Measurements from ENCODE around the gene PLEK. TPM values are rescaled to one million over a fixed set of nuclear protein-coding genes. Genes with fewer than 3 reads are reported as not detected.
"Not testable (repeated sequence)": the region's sequence is repeated elsewhere in the genome, so short reads cannot be mapped to it uniquely, and the experiment has no call there.

Gene PLEK
- total RNA-seq, 1 experiment from 2014 or later, result not detected

- no TSS peak for BruUV-seq (replicated peaks)
- no peak overlapping the region for H3K27ac ChIP-seq
- no peaks in the 10 kb centered on the region for H3K36me3 ChIP-seq (ENCODE audit: low read depth)
- TF ChIP-seq EZH2 (IDR thresholded peaks at IDR 0.05; ENCODE audit: low read depth), result no peak
- no peak for TF ChIP-seq CTCF (conservative IDR thresholded peaks at IDR 0.05)
- peaks cover 3% of the 10 kb centered on the region; the same call in 1 of the 2 replicates for H3K9me3 ChIP-seq (ENCODE audit: insufficient read depth, low read depth)
- no peaks in the 10 kb centered on the region for H3K79me2 ChIP-seq (ENCODE audit: low read depth)
- CTCF ChIA-PET, result no interaction called here
- POLR2A ChIA-PET (ENCODE audit: unreplicated experiment), result no interaction called here
- H3F3A ChIP-seq (ENCODE audit: insufficient read depth, low read depth), result no peaks in the 10 kb centered on the region
- H3K27me3 ChIP-seq (ENCODE audit: insufficient read depth, low read depth), result peaks cover 19% of the 10 kb centered on the region
- H3K9me2 ChIP-seq (ENCODE audit: insufficient read depth), result no peaks in the 10 kb centered on the region
- no peak for DNase-seq
- H3K4me3 ChIP-seq, result no peak overlapping the region
- no peaks in the 10 kb centered on the region for H3K4me1 ChIP-seq (replicated peaks; ENCODE audit: insufficient read depth)
- intact Hi-C loops (cut with micrococcal nuclease; ENCODE audit: unreplicated experiment), result no loop called here
- H2AFZ ChIP-seq, result no peak overlapping the region
- no peak overlapping the region for H3K4me2 ChIP-seq
- no peaks in the 10 kb centered on the region for H4K20me1 ChIP-seq (ENCODE audit: insufficient read depth)
Observed at GRCh38 chr2:68375582-68375981, 10.5 kb downstream of the PLEK start.

GRCh38 chr2:68377137-68377780 lies 12.2 kb downstream of the PLEK start:
- intact Hi-C loops (cut with micrococcal nuclease; ENCODE audit: unreplicated experiment), result no loop called here

GRCh38 chr2:68378779-68379178 lies 13.7 kb downstream of the PLEK start:
- DNase-seq; H3K36me3 ChIP-seq (ENCODE audit: low read depth); H3K4me1 ChIP-seq (replicated peaks; ENCODE audit: insufficient read depth); intact Hi-C loops (cut with micrococcal nuclease; ENCODE audit: unreplicated experiment); BruUV-seq (replicated peaks); POLR2A ChIA-PET (ENCODE audit: unreplicated experiment); CTCF ChIA-PET; H3K4me3 ChIP-seq; H3K4me2 ChIP-seq; H4K20me1 ChIP-seq (ENCODE audit: insufficient read depth); H2AFZ ChIP-seq; H3K79me2 ChIP-seq (ENCODE audit: low read depth); H3K27ac ChIP-seq; H3F3A ChIP-seq (ENCODE audit: insufficient read depth, low read depth); H3K9me3 ChIP-seq (ENCODE audit: insufficient read depth, low read depth); H3K9me2 ChIP-seq (ENCODE audit: insufficient read depth): not testable (repeated sequence)
- H3K27me3 ChIP-seq (ENCODE audit: insufficient read depth, low read depth), result peaks cover 23% of the 10 kb centered on the region

More at GRCh38 chr2:68377137-68377780, 12.2 kb downstream of the PLEK start:
- Histone ChIP-seq H3K27me3 (ENCODE audit: insufficient read depth, low read depth) (peaks cover 23% of the 10 kb centered on the region), H3K4me2 (no peak overlapping the region), H3K9me2 (ENCODE audit: insufficient read depth) (no peaks in the 10 kb centered on the region), H3F3A (ENCODE audit: insufficient read depth, low read depth) (no peaks in the 10 kb centered on the region), H3K79me2 (ENCODE audit: low read depth) (no peaks in the 10 kb centered on the region), H3K4me1 (replicated peaks; ENCODE audit: insufficient read depth) (no peaks in the 10 kb centered on the region), H3K27ac (no peak overlapping the region), H2AFZ (no peak overlapping the region), H4K20me1 (ENCODE audit: insufficient read depth) (no peaks in the 10 kb centered on the region), H3K4me3 (no peak overlapping the region), H3K9me3 (ENCODE audit: insufficient read depth, low read depth) (peaks cover 3% of the 10 kb centered on the region; the same call in 1 of the 2 replicates), H3K36me3 (ENCODE audit: low read depth) (no peaks in the 10 kb centered on the region)
- no peak for DNase-seq
- BruUV-seq (replicated peaks), result no TSS peak
- POLR2A ChIA-PET (ENCODE audit: unreplicated experiment), result no interaction called here
- CTCF ChIA-PET, result no interaction called here
- TF ChIP-seq EZH2 (IDR thresholded peaks at IDR 0.05; ENCODE audit: low read depth), result no peak
- TF ChIP-seq CTCF (conservative IDR thresholded peaks at IDR 0.05), result no peak

GRCh38 chr2:68379184-68379708 lies 14.2 kb downstream of the PLEK start:
- ChIA-PET CTCF (no interaction called here), POLR2A (ENCODE audit: unreplicated experiment) (no interaction called here)
- Histone ChIP-seq H3K4me2 (no peak overlapping the region), H3K4me1 (replicated peaks; ENCODE audit: insufficient read depth) (no peaks in the 10 kb centered on the region), H4K20me1 (ENCODE audit: insufficient read depth) (no peaks in the 10 kb centered on the region), H3K9me2 (ENCODE audit: insufficient read depth) (no peaks in the 10 kb centered on the region), H3K27me3 (ENCODE audit: insufficient read depth, low read depth) (peaks cover 23% of the 10 kb centered on the region), H3F3A (ENCODE audit: insufficient read depth, low read depth) (no peaks in the 10 kb centered on the region), H3K36me3 (ENCODE audit: low read depth) (no peaks in the 10 kb centered on the region), H2AFZ (no peak overlapping the region), H3K79me2 (ENCODE audit: low read depth) (no peaks in the 10 kb centered on the region), H3K27ac (no peak overlapping the region), H3K4me3 (no peak overlapping the region), H3K9me3 (ENCODE audit: insufficient read depth, low read depth) (peaks cover 3% of the 10 kb centered on the region; the same call in 1 of the 2 replicates)
- intact Hi-C loops (cut with micrococcal nuclease; ENCODE audit: unreplicated experiment), result no loop called here
- BruUV-seq (replicated peaks), result no TSS peak
- TF ChIP-seq EZH2 (IDR thresholded peaks at IDR 0.05; ENCODE audit: low read depth), result no peak
- TF ChIP-seq CTCF (conservative IDR thresholded peaks at IDR 0.05), result no peak
- no peak for DNase-seq
